Breast epithelium (tissue), 3 donors: ENCODE results near the gene SIK2.
"Not testable (repeated sequence)": the region's sequence is repeated elsewhere in the genome, so short reads cannot be mapped to it uniquely, and the experiment has no call there.

Source experiments
- POLR2A ChIP-seq: fragments of 450-650 bp; IDR thresholded peaks from one replicate; pipeline ENCODE4 v1.6.1; 2016; ENCODE audit warnings: antibody characterized with exemption, mild to moderate bottlenecking, moderate library complexity
- TF ChIP-seq, protein P1 (sequence below), 3 donors: fragments of 450-650 bp; IDR thresholded peaks; one replicate each; pipeline ENCODE4 v1.5.1; 2016 to 2017; ENCODE audit warnings: antibody characterized with exemption in 3 of 3, mild to moderate bottlenecking in 3 of 3, moderate library complexity in 3 of 3

DNA sequence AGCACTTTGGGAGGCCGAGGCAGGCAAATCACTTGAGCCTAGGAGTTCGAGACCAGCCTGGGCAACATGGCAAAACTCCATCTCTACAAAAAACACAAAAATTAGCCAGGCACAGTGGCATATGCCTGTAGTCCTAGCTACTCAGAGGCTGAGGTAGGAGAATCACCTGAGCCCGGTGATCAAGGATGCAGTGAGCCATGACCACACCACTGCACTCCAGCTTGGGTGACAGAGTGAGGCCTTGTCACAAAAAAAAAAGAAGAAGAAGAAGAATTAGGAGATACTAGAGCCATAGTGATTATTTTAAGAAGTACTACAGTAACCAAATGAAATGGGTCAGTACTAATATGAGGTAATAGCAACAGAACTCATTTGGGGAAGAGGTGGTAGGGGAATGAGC lies 56.2 kb downstream of the SIK2 start:
- not testable (repeated sequence) for TF ChIP-seq POLR2A
- TF ChIP-seq, protein P1, sequence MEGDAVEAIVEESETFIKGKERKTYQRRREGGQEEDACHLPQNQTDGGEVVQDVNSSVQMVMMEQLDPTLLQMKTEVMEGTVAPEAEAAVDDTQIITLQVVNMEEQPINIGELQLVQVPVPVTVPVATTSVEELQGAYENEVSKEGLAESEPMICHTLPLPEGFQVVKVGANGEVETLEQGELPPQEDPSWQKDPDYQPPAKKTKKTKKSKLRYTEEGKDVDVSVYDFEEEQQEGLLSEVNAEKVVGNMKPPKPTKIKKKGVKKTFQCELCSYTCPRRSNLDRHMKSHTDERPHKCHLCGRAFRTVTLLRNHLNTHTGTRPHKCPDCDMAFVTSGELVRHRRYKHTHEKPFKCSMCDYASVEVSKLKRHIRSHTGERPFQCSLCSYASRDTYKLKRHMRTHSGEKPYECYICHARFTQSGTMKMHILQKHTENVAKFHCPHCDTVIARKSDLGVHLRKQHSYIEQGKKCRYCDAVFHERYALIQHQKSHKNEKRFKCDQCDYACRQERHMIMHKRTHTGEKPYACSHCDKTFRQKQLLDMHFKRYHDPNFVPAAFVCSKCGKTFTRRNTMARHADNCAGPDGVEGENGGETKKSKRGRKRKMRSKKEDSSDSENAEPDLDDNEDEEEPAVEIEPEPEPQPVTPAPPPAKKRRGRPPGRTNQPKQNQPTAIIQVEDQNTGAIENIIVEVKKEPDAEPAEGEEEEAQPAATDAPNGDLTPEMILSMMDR (IDR thresholded peaks at IDR 0.05), result not testable (repeated sequence)
